Breast epithelium (tissue), 3 donors: ENCODE measurements around the gene TMEM41B.

ENCODE experiments used
- POLR2A ChIP-seq: fragments of 450-650 bp; IDR thresholded peaks from one replicate; pipeline ENCODE4 v1.6.1; 2016; ENCODE audit warnings: antibody characterized with exemption, mild to moderate bottlenecking, moderate library complexity
- TF ChIP-seq, protein P1 (sequence below), 3 donors: fragments of 450-650 bp; IDR thresholded peaks; one replicate each; pipeline ENCODE4 v1.5.1; 2016 to 2017; ENCODE audit warnings: antibody characterized with exemption in 3 of 3, mild to moderate bottlenecking in 3 of 3, moderate library complexity in 3 of 3

DNA sequence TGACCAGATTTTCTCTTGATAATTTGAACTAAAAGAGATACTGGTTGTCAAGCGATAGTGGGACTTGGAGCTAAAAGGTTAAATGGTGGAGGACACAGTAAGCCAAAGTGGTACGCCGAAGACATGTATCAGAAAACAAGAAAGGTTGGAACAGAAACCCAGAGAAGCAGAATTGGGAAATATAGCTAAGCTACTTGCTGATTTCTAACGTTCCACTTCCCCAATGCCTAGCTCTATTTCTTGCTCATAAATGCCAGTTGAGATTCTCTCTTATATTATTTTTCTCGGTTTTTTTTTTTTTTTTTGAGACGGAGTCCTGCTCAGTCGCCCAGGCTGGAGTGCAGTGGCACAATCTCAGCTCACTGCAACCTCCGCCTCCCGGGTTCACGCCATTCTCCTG, 12.7 kb downstream of the TMEM41B start:
- no peak for TF ChIP-seq POLR2A
- TF ChIP-seq, protein P1, sequence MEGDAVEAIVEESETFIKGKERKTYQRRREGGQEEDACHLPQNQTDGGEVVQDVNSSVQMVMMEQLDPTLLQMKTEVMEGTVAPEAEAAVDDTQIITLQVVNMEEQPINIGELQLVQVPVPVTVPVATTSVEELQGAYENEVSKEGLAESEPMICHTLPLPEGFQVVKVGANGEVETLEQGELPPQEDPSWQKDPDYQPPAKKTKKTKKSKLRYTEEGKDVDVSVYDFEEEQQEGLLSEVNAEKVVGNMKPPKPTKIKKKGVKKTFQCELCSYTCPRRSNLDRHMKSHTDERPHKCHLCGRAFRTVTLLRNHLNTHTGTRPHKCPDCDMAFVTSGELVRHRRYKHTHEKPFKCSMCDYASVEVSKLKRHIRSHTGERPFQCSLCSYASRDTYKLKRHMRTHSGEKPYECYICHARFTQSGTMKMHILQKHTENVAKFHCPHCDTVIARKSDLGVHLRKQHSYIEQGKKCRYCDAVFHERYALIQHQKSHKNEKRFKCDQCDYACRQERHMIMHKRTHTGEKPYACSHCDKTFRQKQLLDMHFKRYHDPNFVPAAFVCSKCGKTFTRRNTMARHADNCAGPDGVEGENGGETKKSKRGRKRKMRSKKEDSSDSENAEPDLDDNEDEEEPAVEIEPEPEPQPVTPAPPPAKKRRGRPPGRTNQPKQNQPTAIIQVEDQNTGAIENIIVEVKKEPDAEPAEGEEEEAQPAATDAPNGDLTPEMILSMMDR (IDR thresholded peaks at IDR 0.05) = no peak
